LNCAP (cell line): ENCODE data around the gene HOTAIR.
A peak's percentile ranks its signal among the peaks of the same experiment; 100 is the strongest.

ENCODE experiments used
- CTCF ChIP-seq: fragments of 450-650 bp; IDR thresholded peaks from 2 replicates; pipeline ENCODE4 v1.5.1; 2017; ENCODE audit warnings: mild to moderate bottlenecking

Gene HOTAIR

GRCh38 chr12:54009171-54010052, 34.7 kb upstream of the HOTAIR start:
- no peak for TF ChIP-seq CTCF

GRCh38 chr12:54008260-54008552, 33.5 kb upstream of the HOTAIR start:
- TF ChIP-seq CTCF: no peak

GRCh38 chr12:54007538-54008259, 32.9 kb upstream of the HOTAIR start:
- no peak for TF ChIP-seq CTCF

- TF ChIP-seq CTCF: no peak
These were observed 31.9 kb upstream of the HOTAIR start for GRCh38 chr12:54006559-54007220.

- peak; percentile 89 for TF ChIP-seq CTCF
These were observed 31.3 kb upstream of the HOTAIR start for GRCh38 chr12:54005853-54006558.

GRCh38 chr12:54005531-54005852, 30.7 kb upstream of the HOTAIR start:
- TF ChIP-seq CTCF: no peak

GRCh38 chr12:54004841-54005530, 30.2 kb upstream of the HOTAIR start:
- no peak for TF ChIP-seq CTCF
